HG03095 (cell line): Measurements from ENCODE around the gene SH3BP4.
"Not testable (repeated sequence)": the region's sequence is repeated elsewhere in the genome, so short reads cannot be mapped to it uniquely, and the experiment has no call there.

Experiments
- ATAC-seq: cut with Tn5 transposase; IDR thresholded peaks from one replicate; pipeline ENCODE4 v1.9.1; 2021; ENCODE audit warnings: moderate library complexity; ENCODE audit not compliant: unreplicated experiment

Gene SH3BP4

DNA sequence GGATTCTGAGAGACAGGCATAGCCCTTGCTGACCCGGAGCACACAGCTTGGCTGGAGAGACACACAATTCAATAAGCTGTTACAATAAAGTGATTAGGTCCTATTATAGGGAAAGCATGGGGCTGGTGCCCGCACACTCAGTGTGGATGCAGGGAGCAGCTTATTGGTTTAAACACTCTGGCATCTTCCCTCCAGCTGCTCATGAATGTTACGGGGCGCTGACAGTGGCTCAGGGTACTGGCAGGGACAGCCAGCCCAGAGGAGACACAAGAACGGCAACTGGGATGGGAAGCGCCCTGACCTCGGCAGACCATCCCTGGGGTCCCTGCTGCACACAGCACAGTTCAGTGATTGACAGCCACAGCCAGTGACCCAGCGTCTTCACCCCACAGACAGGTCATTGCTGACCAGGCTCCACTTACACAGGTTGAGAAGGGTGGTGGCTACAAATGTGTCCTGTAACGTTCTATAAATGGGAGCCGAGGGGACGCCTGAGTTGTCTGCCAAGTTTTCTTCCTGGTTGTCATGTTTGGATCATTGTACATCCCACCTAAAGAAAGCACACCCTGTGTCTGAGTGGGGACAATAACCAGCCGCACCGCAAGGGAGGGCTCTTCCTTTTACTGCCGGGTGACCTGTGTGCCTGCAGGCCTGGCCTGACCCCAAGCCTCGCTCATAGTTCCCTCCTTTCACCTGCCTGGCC lies 60.3 kb downstream of the SH3BP4 start:
- no peak for ATAC-seq

DNA sequence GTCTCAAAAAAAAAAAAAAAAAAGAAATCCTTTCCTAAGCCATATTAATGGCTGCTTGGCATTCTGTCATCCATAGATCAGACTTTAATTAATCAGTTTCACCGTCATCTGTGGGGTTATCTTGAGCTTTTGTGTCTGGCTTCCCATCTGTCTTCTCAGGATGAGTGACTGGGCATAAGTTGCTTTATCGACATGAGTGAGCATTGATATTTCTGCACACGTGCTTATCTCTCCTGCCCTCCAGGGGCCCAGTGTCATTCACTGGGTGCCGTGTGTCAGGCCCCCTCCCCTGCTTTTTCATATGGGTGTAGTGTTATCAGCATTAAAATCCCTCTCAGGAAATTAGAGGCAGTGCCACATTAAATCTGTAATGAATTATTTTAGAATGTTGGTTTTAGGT lies 65.6 kb downstream of the SH3BP4 start:
- ATAC-seq, result no peak

DNA sequence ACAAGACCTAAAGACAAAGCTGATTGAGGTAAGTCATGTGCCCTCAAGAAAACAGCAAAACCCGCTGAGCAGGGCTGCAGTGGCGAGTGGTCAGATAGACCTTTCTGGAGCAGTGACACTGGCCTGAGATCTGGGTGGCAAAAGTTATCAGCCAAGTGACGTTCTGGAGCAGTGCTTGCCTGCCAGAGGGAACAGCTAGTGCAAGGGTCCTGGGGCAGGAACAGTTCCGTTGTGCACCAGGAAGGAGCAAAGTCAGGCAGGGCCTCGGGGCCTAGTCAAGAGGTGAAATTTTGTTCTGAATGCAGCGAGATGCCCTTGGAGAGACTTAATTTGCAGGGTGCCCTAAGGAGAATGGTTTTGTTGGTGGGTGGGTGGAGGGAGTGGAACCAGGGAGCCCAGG lies 67.0 kb downstream of the SH3BP4 start:
- no peak for ATAC-seq

GRCh38 chr2:235020141-235020540 lies 68.3 kb downstream of the SH3BP4 start:
- not testable (repeated sequence) for ATAC-seq

DNA sequence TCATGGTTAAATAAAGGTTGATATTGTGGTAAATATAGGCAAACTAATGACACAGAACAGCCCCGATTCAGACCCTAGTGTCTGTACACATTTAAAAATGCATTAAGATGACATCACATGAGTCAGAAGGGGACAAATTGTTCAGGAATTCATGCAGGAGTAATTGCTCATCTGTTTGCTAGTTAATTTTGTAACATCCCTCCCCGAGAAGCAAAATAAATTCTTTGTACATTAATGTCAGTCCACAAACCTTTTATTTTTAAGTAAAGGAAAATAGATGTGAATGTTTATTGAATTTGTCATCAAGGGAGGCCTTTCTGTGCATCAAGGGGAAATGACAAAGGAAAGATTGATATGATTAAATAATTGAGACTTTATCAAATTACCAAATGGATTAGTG lies 69.9 kb downstream of the SH3BP4 start:
- no peak for ATAC-seq

DNA sequence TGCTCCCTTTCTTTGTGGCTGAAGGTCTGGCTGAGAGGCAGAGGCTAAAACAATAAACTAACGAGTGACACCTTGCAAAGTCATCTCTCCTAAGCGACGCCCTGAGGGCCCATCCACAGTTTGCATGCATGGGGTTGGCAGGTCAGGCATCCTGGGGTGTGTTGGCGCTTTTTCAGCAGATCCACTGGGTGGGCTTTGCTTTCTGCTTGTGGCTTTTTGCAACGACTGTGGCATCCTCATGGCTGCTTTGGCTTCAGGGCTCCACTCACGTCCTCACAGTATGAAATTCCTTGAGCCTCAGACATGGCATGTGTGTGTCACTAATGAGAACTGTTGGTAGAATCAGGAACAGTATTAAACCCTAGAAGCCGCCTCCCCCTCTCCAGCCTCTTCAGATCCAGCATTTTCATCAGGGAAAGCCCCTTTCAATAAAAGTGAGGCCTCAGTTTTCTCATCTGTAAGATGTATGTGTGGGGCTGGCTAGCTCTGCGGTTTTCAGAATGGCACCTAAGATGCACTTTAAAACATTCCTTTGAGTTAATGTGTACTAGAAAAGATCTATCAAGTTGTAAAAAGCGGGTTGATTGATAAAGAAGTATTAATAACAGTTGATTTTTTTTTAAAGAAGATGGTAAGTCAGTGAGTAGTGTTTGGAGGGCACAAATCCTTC lies 72.5 kb downstream of the SH3BP4 start:
- ATAC-seq, result no peak

DNA sequence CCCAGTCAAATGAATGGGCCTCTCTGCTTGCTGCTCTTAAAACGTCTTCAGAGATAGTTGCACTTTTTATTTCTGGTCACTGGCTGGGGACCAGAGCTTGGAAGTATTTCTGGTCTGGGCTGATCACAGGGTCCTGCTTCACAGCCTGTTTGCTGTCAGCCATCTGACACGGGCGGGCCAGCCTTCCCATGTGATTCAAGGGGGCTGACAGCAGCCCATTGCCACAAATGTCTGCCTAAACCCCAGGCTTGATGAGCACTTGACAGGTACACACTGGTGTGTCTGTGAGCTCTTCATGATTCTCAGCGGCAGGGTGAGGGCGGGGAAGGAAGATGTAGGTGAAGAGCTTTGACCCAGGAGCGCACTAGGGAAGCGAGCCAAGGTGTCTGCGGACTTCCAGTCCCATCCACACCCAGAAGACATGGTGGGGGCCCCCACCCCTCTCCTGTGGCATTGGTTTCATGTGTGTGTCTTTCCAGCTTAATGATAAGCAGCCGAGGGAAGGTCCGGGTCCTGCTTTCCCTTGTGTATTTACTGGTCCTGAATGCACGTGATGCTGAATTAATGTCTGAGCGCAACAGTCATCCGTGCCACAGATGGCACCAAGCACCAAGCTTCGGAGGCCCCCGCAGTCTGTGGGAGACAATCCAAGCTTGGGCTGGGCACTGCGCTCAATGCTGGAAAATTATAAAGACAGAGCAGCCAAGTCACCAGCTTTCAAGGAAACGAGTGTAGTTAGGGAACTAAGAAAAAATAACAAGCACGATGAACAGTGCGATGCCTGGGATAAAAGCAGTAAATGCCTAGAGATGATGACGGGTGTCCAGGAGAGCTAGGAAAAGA lies 73.3 kb downstream of the SH3BP4 start:
- ATAC-seq, result no peak

DNA sequence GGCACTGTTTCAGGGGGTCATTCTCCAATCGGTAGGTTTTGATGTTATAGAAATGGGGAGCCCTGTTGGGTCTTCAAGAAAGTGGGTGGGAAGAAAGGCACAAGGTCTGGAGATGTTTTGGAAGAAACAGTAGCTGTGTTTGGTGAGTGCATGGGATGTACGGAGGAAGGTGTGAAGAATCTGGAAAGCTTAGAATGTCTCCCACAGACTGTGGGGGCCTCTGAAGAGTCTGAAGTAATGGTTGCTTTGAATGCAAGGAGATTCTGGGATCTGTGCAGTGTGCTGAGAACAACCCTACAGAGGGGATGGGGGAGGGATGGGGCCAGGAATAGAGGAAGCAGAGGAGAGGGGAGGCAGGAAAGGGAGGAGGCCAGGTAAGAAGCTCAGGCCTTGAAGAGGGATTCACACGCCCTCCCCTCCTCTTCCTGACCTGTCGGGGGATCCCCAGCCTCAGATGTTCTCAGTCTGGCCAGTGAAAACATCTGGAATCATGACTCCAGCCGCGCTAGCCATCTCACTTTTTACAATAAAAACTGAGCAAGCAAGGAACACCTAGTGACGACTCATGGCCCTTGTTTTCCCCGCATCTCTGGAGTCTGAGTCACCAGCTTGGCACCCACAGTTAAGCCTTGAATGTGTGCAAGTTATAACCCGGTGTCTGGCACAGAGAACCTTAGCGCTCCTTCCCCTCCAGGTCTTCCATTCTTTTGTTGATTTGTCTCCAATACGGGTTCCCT lies 74.2 kb downstream of the SH3BP4 start:
- no peak for ATAC-seq

GRCh38 chr2:235026649-235027557 lies 75.1 kb downstream of the SH3BP4 start:
- no peak for ATAC-seq

DNA sequence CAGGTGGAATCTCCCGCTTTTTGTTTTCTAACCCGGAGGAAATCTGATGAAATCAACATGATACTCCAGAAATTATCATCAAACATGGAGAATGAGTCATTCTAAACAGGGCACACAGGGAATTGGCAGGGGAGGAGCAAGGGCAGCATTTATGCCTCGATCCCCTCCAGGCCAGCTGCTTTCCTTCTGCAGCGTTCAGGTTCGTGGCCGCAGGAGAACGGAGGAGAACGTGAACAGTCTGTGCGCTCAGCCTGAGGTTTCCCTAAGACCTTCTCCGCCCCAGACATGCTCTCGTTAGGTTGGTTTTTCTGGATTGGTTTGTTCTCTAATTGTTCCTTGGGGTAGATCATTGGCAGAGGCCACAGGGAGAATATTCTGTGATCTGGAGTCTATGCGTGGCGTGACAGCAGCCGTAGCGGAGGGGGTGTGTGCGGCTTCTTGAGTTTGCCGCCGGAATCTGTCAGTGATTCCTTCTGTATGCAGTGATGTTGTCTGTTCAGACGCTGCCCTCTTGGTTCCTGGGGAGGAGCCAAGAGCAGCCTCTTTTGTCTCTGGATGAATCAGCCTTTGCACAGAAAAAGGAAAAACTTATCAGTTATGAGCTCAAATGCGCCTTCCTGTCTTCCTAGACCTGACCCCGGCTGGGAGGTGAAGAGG lies 75.9 kb downstream of the SH3BP4 start:
- no peak for ATAC-seq

GRCh38 chr2:235028646-235029045 lies 76.8 kb downstream of the SH3BP4 start:
- no peak for ATAC-seq

DNA sequence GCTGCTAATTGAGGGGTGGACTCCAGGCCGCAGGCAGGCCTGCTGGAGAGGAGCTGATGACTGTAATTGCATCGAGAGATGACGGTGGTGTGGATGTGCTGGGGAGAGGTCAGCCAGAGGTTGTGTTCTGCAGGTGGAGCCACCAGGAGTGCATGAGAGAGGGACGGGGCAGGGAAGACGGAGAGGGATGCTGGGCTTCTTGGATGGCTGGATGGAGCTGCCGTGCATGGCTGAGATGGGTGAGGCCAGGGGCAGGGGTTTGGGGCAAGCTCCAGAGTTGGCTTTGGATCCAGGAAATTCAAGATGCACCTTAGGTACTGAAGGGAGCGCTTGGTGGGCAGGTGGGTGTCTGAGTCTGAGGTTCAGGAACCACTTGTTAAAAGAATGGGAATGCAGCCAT lies 77.2 kb downstream of the SH3BP4 start:
- no peak for ATAC-seq

- ATAC-seq, result no peak
Observed at GRCh38 chr2:235030126-235030525, 78.3 kb downstream of the SH3BP4 start.

DNA sequence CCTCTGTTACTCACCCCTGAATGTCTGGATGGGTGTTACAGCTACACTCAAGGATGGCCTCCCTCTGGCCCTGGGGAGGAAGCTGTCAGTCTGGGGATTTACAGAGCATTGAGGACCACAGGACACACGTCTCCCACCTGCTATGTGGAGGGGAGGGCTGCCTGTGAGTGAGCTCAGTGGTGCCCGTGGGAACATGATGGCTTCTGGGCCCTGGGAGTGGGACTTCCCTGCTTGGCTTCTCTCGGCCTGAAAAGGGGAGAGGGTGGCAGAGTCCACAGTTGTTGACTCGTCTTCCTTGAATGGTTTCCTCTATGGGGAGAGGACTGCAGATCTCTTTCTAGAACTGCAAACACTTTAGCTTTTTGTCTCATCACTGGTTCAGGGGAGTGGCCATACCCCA lies 79.1 kb downstream of the SH3BP4 start:
- ATAC-seq, result no peak

DNA sequence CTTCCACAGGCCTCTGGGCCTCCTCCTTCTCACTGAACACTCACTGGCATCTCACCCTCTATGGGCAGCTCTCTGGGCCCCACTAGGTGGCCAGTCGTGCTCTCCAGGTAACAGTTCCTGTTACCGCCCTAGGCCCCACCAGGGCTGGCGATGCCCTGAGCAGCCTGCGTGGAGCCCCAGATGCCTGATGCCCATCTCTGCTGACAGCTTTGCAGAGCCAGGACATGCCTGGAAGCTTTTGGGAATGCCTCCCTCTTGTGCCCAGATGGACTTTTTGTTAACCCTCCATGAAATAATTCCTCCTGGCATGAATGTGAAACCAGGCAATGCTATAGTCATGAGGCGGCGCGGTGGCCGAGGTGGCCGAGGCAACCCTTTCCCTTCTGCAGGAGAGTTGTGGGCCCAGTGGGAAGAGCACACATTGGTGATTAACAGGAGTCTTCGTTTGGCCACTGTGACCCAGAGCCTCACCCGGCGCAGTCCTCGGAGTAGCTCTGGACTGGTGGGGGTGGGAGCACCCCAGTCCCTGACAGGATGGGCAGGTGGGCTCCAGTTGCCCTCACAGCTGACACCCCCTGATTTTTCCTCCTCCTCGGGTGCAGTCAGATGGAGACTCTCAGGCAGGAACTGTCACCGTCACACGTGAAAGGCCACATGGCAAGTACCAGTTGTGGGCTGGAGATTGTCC lies 80.0 kb downstream of the SH3BP4 start:
- no peak for ATAC-seq

DNA sequence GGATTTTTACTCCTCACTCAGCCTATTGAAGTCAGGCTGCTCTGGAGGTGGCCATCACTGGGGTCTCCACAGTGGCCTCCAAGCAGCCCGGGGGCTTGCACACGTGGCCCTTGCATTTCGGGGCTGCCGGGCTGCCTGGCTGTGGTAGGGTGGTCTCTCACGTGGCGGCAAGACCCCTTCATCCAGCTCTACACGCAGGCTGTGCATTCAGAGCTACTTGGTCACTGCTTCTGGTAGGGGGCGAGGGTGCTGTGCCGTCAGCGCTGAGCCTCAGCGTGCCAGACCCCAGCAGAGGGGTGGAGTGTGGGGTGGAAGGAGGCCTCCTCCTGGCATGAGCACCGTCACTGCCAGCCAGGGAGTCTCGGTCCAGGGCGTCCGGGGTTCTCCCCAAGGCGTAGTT lies 80.6 kb downstream of the SH3BP4 start:
- no peak for ATAC-seq

GRCh38 chr2:235032949-235033348 lies 81.1 kb downstream of the SH3BP4 start:
- ATAC-seq, result no peak

DNA sequence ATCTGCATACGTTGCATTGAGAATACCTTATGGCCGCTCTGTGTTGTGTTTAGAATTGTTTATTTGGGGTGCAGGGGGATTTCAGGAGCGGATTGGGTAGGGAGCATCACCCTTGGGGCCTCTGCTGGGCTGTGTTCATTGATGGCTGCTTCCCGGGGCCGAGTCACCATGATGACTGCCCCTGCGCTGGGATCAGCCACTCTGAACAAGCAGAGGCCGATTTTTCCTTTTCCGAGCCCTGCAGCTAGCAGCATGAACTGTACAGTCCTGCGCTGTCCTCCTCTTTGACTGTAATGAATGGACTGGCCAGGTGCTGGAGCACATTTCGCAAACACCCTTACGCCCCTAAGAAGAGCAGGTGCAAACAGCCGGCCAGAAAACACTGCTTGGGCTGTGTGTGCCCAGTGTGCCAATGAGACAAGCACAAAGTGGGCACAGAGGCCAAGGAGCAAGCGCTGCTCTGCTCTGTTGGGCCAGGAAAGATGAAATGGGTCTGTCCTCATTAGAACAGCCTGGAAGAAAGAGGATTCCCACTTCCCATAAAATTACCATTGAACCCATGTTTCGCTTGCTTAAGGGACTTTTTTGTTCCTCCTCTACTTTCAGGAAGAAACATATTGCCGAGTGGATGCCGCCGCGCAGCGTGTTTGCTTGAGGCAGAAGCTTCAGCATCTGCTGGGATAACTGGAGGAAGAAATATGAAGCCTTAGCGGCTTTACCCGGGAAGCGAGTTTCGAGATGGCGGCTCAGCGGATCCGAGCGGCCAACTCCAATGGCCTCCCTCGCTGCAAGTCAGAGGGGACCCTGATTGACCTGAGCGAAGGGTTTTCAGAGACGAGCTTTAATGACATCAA lies 82.7 kb downstream of the SH3BP4 start:
- ATAC-seq, result no peak
